CD14-positive monocyte (primary cell): ENCODE data around the gene SUCLG1. TPM values are rescaled to one million over a fixed set of nuclear protein-coding genes. Genes with fewer than 3 reads are reported as not detected.
A peak's percentile ranks its signal among the peaks of the same experiment; 100 is the strongest.

ENCODE experiments used
- DNase-seq, 3 donors: peaks; one replicate each; pipeline ENCODE4 v3.0.0-alpha.2; 2011 to 2022
- H2AFZ ChIP-seq: 2 replicates; pipeline ENCODE4 v1.6.0; 2012; ENCODE audit warnings: mild to moderate bottlenecking, low read depth, low read length, inconsistent platforms; ENCODE audit not compliant: insufficient read depth, poor library complexity, severe bottlenecking
- H3K27ac ChIP-seq, 2 donors: 1 replicate in 1 of 2; 2 replicates in 1 of 2; pipeline ENCODE4 v1.5.1; 2012 to 2013; ENCODE audit warnings: low read length in 2 of 2, control low read depth in 1 of 2, inconsistent platforms in 1 of 2, low read depth in 1 of 2, mild to moderate bottlenecking in 1 of 2
- H3K27me3 ChIP-seq, 2 donors: one replicate each; pipeline versions ENCODE4 v1.6.0 to v1.6.1; 2011 to 2013; ENCODE audit warnings: low read length in 2 of 2; ENCODE audit not compliant: control insufficient read depth in 2 of 2, insufficient read depth in 2 of 2
- H3K36me3 ChIP-seq, 2 donors: replicated peaks in 1 of 2; 1 replicate in 1 of 2; 2 replicates in 1 of 2; pipeline versions ENCODE4 v1.5.1 to v1.6.1; 2012 to 2013; ENCODE audit warnings: low read length in 2 of 2, control low read depth in 1 of 2, inconsistent platforms in 1 of 2, mild to moderate bottlenecking in 1 of 2; ENCODE audit not compliant: insufficient read depth in 2 of 2, control insufficient read depth in 1 of 2
- H3K4me1 ChIP-seq, 2 donors: 1 replicate in 1 of 2; 2 replicates in 1 of 2; pipeline versions ENCODE4 v1.5.1 to v1.6.1; 2012 to 2013; ENCODE audit warnings: low read length in 2 of 2, control low read depth in 1 of 2, inconsistent platforms in 1 of 2, mild to moderate bottlenecking in 1 of 2, moderate library complexity in 1 of 2; ENCODE audit not compliant: insufficient read depth in 2 of 2, control insufficient read depth in 1 of 2
- H3K4me2 ChIP-seq: replicated peaks from 2 replicates; pipeline ENCODE3; 2012; ENCODE audit warnings: low read length, moderate library complexity, mild to moderate bottlenecking; ENCODE audit not compliant: poor library complexity, severe bottlenecking; ENCODE audit errors: extremely low read depth
- H3K4me3 ChIP-seq, 3 experiments: fragments of 200-600 bp in 1 of 3; sonication (generic) in 1 of 3; replicated peaks in 1 of 3; 1 replicate in 2 of 3; 2 replicates in 1 of 3; pipeline ENCODE4 v1.5.1; 2011 to 2013; ENCODE audit warnings: low read length in 3 of 3, mild to moderate bottlenecking in 3 of 3, control low read depth in 2 of 3, low read depth in 2 of 3, inconsistent platforms in 1 of 3, moderate library complexity in 1 of 3
- H3K79me2 ChIP-seq: 2 replicates; pipeline ENCODE4 v1.6.0; 2012; ENCODE audit warnings: mild to moderate bottlenecking, control low read depth, inconsistent platforms, low read length, moderate library complexity; ENCODE audit not compliant: insufficient read depth
- H3K9ac ChIP-seq: 2 replicates; pipeline ENCODE4 v1.6.0; 2017; ENCODE audit warnings: low read length, mild to moderate bottlenecking; ENCODE audit not compliant: insufficient read depth, poor library complexity, severe bottlenecking
- H3K9me3 ChIP-seq, 2 donors: replicated peaks in 1 of 2; 1 replicate in 1 of 2; 2 replicates in 1 of 2; pipeline versions ENCODE4 v1.5.1 to v1.6.1; 2012 to 2013; ENCODE audit warnings: low read length in 2 of 2, control low read depth in 1 of 2; ENCODE audit not compliant: control insufficient read depth in 1 of 2, insufficient read depth in 1 of 2
- H4K20me1 ChIP-seq: 2 replicates; pipeline ENCODE4 v1.6.0; 2012; ENCODE audit warnings: mild to moderate bottlenecking, low read length, control low read depth, moderate library complexity; ENCODE audit not compliant: insufficient read depth
- H3K27ac Mint-ChIP-seq, 7 donors: one replicate each; pipeline ENCODE4 v1.8.0; 2020; ENCODE audit warnings: mild to moderate bottlenecking in 7 of 7, mixed read lengths in 7 of 7, moderate library complexity in 6 of 7, inconsistent platforms in 2 of 7
- H3K27me3 Mint-ChIP-seq, 3 donors: one replicate each; pipeline ENCODE4 v1.8.0; 2021 to 2022; ENCODE audit warnings: low read depth in 3 of 3, mild to moderate bottlenecking in 3 of 3, mixed read lengths in 3 of 3, moderate library complexity in 3 of 3, inconsistent platforms in 1 of 3
- H3K36me3 Mint-ChIP-seq, 2 donors: one replicate each; pipeline ENCODE4 v1.8.0; 2020; ENCODE audit warnings: mixed read lengths in 2 of 2, inconsistent platforms in 1 of 2, mild to moderate bottlenecking in 1 of 2
- H3K4me1 Mint-ChIP-seq: one replicate; pipeline ENCODE4 v1.8.0; 2020; ENCODE audit warnings: mild to moderate bottlenecking, mixed read lengths
- H3K4me3 Mint-ChIP-seq, 2 donors: one replicate each; pipeline ENCODE4 v1.8.0; 2020; ENCODE audit warnings: mild to moderate bottlenecking in 2 of 2, mixed read lengths in 2 of 2, moderate library complexity in 1 of 2
- H3K9me3 Mint-ChIP-seq, 7 donors: one replicate each; pipeline ENCODE4 v1.8.0; 2020 to 2022; ENCODE audit warnings: mixed read lengths in 7 of 7, mild to moderate bottlenecking in 6 of 7, moderate library complexity in 6 of 7, inconsistent platforms in 2 of 7
- CTCF ChIP-seq: fragments of 200-600 bp; IDR thresholded peaks from one replicate; pipeline ENCODE4 v1.8.0; 2022; ENCODE audit warnings: antibody characterized with exemption, mild to moderate bottlenecking
- WGBS: methylation state at CpG from one replicate; pipeline ENCODE4 v1.1.5; 2013; ENCODE audit warnings: missing lambda C conversion rate; ENCODE audit not compliant: insufficient coverage; 5-methylcytosine and 5-hydroxymethylcytosine counted together
- intact Hi-C, 2 donors: fragments of 100-400 bp; cut with micrococcal nuclease; formaldehyde crosslinking; loops; one replicate each; pipeline versions ENCODE4 v1.15.0 to v1.15.1; 2023
- polyA plus RNA-seq, 3 donors: library from polyadenylated mRNA; depleted of rRNA in 1 of 3; unstranded in 2 of 3; stranded (reverse) in 1 of 3; fragments of 300-500 nt in 2 of 3; fragments of >200 nt in 1 of 3; fragmentation: Illumina TruSeq in 2 of 3; gene quantifications; 1 replicate in 2 of 3; 2 replicates in 1 of 3; pipeline ENCODE4 v1.2.3, GENCODE V29; 2012 to 2021

Gene SUCLG1
- polyA plus RNA-seq, 3 donors, result 24.9 to 114 (median 98.9) TPM

- H3K27me3 Mint-ChIP-seq, result peaks cover 0 to 3% (median 0%) of the 10 kb centered on the region in 3 donors
- Histone ChIP-seq H3K27me3 (no peaks in the 10 kb centered on the region), H3K27ac (peak overlapping the region; percentile 58 to 91), H3K9me3 (no peaks in the 10 kb centered on the region), H4K20me1 (peaks cover 17% of the 10 kb centered on the region), H2AFZ (peak overlapping the region; percentile 97), H3K36me3 (peaks cover 5 to 8% of the 10 kb centered on the region in 2 donors), H3K4me3 (peak overlapping the region; percentile 73 to 92 (median 83)), H3K4me2 (peak overlapping the region; percentile 92), H3K79me2 (peaks cover 50% of the 10 kb centered on the region), H3K4me1 (peaks cover 25 to 36% of the 10 kb centered on the region in 2 donors), H3K9ac (peak overlapping the region; percentile 92)
- DNase-seq, result peak in 1 of 3 donors; percentile 10
- peak overlapping the region; percentile 98 to 100 (median 99) for H3K27ac Mint-ChIP-seq
- peaks cover 4 to 6% of the 10 kb centered on the region in 2 donors for H3K36me3 Mint-ChIP-seq
- TF ChIP-seq CTCF, result no peak
- H3K4me3 Mint-ChIP-seq, result peak overlapping the region; percentile 96 to 100
- WGBS, result 2% methylated on average over 16 of the region's 16 CpGs
- peaks cover 41% of the 10 kb centered on the region for H3K4me1 Mint-ChIP-seq
- intact Hi-C loops, result no loop called here
- H3K9me3 Mint-ChIP-seq, result peaks cover 0 to 3% (median 0%) of the 10 kb centered on the region in 7 donors
These were observed 496 bp downstream of the SUCLG1 start for GRCh38 chr2:84458551-84459017.

GRCh38 chr2:84457686-84458085, 1.4 kb downstream of the SUCLG1 start:
- H4K20me1 ChIP-seq, result peaks cover 18% of the 10 kb centered on the region
- intact Hi-C loops, result no loop called here
- no CpG with 5 or more reads among the region's 2 CpGs for WGBS
- Mint-ChIP-seq H3K27me3 (no peaks in the 10 kb centered on the region), H3K36me3 (peaks cover 6% of the 10 kb centered on the region in 2 donors), H3K27ac (peak overlapping the region in 1 of 7 donors; percentile 35), H3K4me3 (peak overlapping the region in 1 of 2 donors; percentile 33), H3K4me1 (peaks cover 41% of the 10 kb centered on the region), H3K9me3 (peaks cover 0 to 3% (median 0%) of the 10 kb centered on the region in 7 donors)
- H3K4me1 ChIP-seq, result peaks cover 25 to 36% of the 10 kb centered on the region in 2 donors
- H3K27ac ChIP-seq, result no peak overlapping the region
- H3K4me3 ChIP-seq, result no peak overlapping the region
- TF ChIP-seq CTCF, result no peak
- H3K4me2 ChIP-seq, result peak overlapping the region; percentile 92
- H3K36me3 ChIP-seq, result peaks cover 5 to 8% of the 10 kb centered on the region in 2 donors
- no peaks in the 10 kb centered on the region for H3K9me3 ChIP-seq
- H3K27me3 ChIP-seq, result no peaks in the 10 kb centered on the region
- no peak overlapping the region for H2AFZ ChIP-seq
- peaks cover 59% of the 10 kb centered on the region for H3K79me2 ChIP-seq
- DNase-seq, result no peak
- H3K9ac ChIP-seq, result no peak overlapping the region
